ENCODE results near the gene BAG2. TPM values are rescaled to one million over a fixed set of nuclear protein-coding genes. Genes with fewer than 3 reads are reported as not detected.

Gene BAG2
- total and polyA plus RNA-seq, 2 of the 13 experiments (the other 11 are each of a cell fraction or from before 2014, with no cell fraction given) = 5.7 to 15.1 TPM

DNA sequence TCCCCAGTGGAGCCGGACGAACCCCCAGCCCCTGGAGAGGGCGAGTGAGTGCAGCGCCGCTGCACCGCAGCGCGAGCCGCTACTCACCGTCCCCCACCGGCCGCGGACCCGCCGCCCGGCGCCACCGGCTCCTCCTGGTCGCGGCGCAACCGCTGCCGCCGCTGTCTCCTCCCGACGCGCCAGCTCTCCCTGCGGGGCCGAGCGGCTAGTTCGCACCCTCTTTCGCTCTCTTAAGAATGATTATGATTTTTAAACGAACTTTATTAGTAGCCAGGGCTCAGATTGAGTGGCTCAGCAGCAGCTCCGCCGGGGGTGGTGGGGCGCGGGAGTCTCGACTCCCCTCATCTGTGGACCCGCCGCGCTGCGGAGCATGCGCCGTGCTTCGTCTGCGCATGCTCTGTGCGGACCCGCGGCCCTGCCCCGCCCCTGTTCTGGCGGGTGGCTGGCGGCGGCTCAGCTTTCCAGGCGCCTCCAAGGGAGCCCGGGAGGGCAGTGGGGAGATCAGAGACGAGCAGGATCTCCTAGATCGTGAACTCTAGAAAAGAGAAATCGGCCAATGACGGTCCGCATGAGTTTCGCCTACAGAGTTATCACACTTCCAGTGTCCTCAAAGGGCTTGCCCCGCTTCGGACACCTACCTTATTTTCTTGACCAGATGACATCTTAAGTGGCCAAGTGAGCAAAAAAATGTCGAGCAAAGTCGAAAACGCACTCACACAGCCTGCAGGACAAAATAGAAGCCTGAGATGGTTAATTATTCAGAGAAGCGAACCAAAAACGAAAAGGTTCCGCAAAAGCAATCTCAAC is 50.0 kb downstream of the BAG2 start, which contains the start of gene RAB23 (continued):
- TF ChIP-seq, protein P1, sequence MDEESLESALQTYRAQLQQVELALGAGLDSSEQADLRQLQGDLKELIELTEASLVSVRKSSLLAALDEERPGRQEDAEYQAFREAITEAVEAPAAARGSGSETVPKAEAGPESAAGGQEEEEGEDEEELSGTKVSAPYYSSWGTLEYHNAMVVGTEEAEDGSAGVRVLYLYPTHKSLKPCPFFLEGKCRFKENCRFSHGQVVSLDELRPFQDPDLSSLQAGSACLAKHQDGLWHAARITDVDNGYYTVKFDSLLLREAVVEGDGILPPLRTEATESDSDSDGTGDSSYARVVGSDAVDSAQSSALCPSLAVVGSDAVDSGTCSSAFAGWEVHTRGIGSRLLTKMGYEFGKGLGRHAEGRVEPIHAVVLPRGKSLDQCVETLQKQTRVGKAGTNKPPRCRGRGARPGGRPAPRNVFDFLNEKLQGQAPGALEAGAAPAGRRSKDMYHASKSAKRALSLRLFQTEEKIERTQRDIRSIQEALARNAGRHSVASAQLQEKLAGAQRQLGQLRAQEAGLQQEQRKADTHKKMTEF (CRISPR knock-in tag; IDR thresholded peaks at IDR 0.05) = peak; percentile 85; the same call in 1 of the 2 replicates
- TF ChIP-seq, protein P2, sequence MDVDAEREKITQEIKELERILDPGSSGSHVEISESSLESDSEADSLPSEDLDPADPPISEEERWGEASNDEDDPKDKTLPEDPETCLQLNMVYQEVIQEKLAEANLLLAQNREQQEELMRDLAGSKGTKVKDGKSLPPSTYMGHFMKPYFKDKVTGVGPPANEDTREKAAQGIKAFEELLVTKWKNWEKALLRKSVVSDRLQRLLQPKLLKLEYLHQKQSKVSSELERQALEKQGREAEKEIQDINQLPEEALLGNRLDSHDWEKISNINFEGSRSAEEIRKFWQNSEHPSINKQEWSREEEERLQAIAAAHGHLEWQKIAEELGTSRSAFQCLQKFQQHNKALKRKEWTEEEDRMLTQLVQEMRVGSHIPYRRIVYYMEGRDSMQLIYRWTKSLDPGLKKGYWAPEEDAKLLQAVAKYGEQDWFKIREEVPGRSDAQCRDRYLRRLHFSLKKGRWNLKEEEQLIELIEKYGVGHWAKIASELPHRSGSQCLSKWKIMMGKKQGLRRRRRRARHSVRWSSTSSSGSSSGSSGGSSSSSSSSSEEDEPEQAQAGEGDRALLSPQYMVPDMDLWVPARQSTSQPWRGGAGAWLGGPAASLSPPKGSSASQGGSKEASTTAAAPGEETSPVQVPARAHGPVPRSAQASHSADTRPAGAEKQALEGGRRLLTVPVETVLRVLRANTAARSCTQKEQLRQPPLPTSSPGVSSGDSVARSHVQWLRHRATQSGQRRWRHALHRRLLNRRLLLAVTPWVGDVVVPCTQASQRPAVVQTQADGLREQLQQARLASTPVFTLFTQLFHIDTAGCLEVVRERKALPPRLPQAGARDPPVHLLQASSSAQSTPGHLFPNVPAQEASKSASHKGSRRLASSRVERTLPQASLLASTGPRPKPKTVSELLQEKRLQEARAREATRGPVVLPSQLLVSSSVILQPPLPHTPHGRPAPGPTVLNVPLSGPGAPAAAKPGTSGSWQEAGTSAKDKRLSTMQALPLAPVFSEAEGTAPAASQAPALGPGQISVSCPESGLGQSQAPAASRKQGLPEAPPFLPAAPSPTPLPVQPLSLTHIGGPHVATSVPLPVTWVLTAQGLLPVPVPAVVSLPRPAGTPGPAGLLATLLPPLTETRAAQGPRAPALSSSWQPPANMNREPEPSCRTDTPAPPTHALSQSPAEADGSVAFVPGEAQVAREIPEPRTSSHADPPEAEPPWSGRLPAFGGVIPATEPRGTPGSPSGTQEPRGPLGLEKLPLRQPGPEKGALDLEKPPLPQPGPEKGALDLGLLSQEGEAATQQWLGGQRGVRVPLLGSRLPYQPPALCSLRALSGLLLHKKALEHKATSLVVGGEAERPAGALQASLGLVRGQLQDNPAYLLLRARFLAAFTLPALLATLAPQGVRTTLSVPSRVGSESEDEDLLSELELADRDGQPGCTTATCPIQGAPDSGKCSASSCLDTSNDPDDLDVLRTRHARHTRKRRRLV (CRISPR knock-in tag; IDR thresholded peaks at IDR 0.05) = peak; percentile 32
- TF ChIP-seq, protein P3, sequence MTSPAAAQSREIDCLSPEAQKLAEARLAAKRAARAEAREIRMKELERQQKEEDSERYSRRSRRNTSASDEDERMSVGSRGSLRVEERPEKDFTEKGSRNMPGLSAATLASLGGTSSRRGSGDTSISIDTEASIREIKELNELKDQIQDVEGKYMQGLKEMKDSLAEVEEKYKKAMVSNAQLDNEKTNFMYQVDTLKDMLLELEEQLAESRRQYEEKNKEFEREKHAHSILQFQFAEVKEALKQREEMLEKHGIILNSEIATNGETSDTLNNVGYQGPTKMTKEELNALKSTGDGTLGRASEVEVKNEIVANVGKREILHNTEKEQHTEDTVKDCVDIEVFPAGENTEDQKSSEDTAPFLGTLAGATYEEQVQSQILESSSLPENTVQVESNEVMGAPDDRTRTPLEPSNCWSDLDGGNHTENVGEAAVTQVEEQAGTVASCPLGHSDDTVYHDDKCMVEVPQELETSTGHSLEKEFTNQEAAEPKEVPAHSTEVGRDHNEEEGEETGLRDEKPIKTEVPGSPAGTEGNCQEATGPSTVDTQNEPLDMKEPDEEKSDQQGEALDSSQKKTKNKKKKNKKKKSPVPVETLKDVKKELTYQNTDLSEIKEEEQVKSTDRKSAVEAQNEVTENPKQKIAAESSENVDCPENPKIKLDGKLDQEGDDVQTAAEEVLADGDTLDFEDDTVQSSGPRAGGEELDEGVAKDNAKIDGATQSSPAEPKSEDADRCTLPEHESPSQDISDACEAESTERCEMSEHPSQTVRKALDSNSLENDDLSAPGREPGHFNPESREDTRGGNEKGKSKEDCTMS (CRISPR knock-in tag; conservative IDR thresholded peaks at IDR 0.05) = no peak
- TF ChIP-seq SALL1 (CRISPR knock-in tag; IDR thresholded peaks at IDR 0.05) (peak; percentile 65; the same call in 1 of the 2 replicates), PHF21A (CRISPR knock-in tag; IDR thresholded peaks at IDR 0.05) (0 out of 2 replicates have a peak, but pooled peaks have one; percentile 61), NAIF1 (CRISPR knock-in tag; IDR thresholded peaks at IDR 0.05; ENCODE audit: borderline replicate concordance) (no peak; the same call in 1 of the 2 replicates), MTA1 (CRISPR knock-in tag; IDR thresholded peaks at IDR 0.05; ENCODE audit: borderline replicate concordance) (0 out of 2 replicates have a peak, but pooled peaks have one; percentile 38), SRF (IDR thresholded peaks at IDR 0.05; ENCODE audit: low read depth, low read length) (no peak), KAT2B (IDR thresholded peaks at IDR 0.05; ENCODE audit: borderline replicate concordance, low read depth, low read length) (no peak), ZNF552 (CRISPR knock-in tag; IDR thresholded peaks at IDR 0.05; ENCODE audit: borderline replicate concordance) (0 out of 2 replicates have a peak, but pooled peaks have one; percentile 14), RORA (CRISPR knock-in tag; IDR thresholded peaks at IDR 0.05) (0 out of 2 replicates have a peak, but pooled peaks have one; percentile 32), ZNF605 (CRISPR knock-in tag; IDR thresholded peaks at IDR 0.05) (0 out of 2 replicates have a peak, but pooled peaks have one; percentile 62), DNMT1 (CRISPR knock-in tag; IDR thresholded peaks at IDR 0.05) (no peak)
- TF ChIP-seq, protein P4, sequence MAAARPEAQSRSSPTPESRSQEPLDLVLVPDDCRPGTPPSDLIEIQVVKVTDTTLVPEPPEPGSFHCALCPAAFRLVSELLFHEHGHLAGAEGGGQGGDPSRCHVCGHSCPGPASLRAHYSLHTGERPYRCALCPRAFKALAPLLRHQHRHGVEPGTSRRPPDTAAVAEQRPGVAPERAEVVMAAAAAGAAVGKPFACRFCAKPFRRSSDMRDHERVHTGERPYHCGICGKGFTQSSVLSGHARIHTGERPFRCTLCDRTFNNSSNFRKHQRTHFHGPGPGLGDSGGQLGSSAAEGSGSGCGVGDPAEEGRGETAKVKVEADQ (CRISPR knock-in tag; IDR thresholded peaks at IDR 0.05; ENCODE audit: borderline replicate concordance) = peak; percentile 67; the same call in 1 of the 2 replicates

Measured in HepG2 (cell line).